D721Med (cell line): ENCODE data around the gene DBT.

Source experiments
- DNase-seq: peaks from one replicate; pipeline ENCODE4 v3.0.0; 2011; ENCODE audit warnings: low spot score; ENCODE audit not compliant: insufficient read length
- FAIRE-seq: peaks from 2 replicates; lab custom pipeline; 2011; peaks lifted over from hg19 to GRCh38; lab: Jason Lieb, UNC
- CTCF ChIP-seq: IDR thresholded peaks from 2 replicates; pipeline ENCODE4 v1.5.1; 2012; ENCODE audit warnings: mild to moderate bottlenecking, control low read depth; ENCODE audit not compliant: insufficient read depth; ENCODE audit errors: missing control alignments

Gene DBT

GRCh38 chr1:100145116-100145515 lies 104.5 kb downstream of the DBT start:
- no peak for DNase-seq
- no peak for FAIRE-seq
- no peak for TF ChIP-seq CTCF

- no peak for TF ChIP-seq CTCF
- no peak for DNase-seq
- FAIRE-seq, result no peak
Observed at GRCh38 chr1:100142343-100142742, 107.3 kb downstream of the DBT start.

GRCh38 chr1:100141192-100141591 lies 108.4 kb downstream of the DBT start:
- TF ChIP-seq CTCF, result no peak
- no peak for FAIRE-seq
- no peak for DNase-seq

GRCh38 chr1:100137602-100138001 lies 112.0 kb downstream of the DBT start:
- no peak for FAIRE-seq
- TF ChIP-seq CTCF, result no peak

More at GRCh38 chr1:100137602-100138001, 112.0 kb downstream of the DBT start:
- no peak for DNase-seq
